ENCODE measurements around the gene PLP2.

Gene PLP2

DNA sequence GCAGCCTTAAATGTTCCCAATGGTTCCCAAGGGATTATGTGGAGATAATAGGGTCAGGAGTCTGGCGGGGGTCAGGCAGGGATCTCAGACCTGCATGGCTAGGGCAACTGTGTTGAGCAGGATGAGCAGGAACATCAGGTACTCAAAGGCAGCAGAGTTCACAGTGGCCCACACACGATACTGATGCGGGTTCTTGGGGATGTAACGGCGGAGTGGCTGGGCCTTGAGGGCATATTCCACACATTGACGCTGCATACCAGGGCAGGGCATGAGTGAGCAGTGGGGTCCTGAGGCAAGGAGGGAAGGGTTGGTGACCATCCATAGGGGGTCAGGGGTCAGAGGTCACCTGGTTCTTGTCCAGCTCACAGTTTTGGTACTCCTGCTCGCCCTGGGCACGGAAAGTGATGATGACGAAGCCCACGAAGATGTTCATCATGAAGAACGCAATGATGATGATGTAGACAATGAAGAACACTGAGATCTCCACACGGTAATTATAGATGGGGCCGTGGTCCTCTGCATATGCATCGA is 43.4 kb downstream of the PLP2 start:
- no peaks in the 10 kb centered on the region for H3K9me3 ChIP-seq (ENCODE audit: control insufficient read depth, insufficient read depth, low read length)
- no peaks in the 10 kb centered on the region for H3K27me3 ChIP-seq (ENCODE audit: control insufficient read depth, low read length)
- H3K9me2 ChIP-seq (replicated peaks; ENCODE audit: control insufficient read depth, low read length) = no peaks in the 10 kb centered on the region
- no peaks in the 10 kb centered on the region for H3K36me3 ChIP-seq (ENCODE audit: control insufficient read depth, low read length)
- H3K79me2 ChIP-seq (ENCODE audit: control insufficient read depth, low read length) = no peaks in the 10 kb centered on the region
- no peak overlapping the region for H3K4me2 ChIP-seq (ENCODE audit: low read length)
- H3K27ac ChIP-seq (ENCODE audit: low read depth, low read length) = no peak overlapping the region
- no peaks in the 10 kb centered on the region for H3K4me1 ChIP-seq (ENCODE audit: control insufficient read depth, low read length)
- H3K4me3 ChIP-seq (ENCODE audit: low read length) = no peak overlapping the region
- no peaks in the 10 kb centered on the region for H3F3A ChIP-seq (ENCODE audit: control insufficient read depth, insufficient read depth)
- TF ChIP-seq, protein P1, sequence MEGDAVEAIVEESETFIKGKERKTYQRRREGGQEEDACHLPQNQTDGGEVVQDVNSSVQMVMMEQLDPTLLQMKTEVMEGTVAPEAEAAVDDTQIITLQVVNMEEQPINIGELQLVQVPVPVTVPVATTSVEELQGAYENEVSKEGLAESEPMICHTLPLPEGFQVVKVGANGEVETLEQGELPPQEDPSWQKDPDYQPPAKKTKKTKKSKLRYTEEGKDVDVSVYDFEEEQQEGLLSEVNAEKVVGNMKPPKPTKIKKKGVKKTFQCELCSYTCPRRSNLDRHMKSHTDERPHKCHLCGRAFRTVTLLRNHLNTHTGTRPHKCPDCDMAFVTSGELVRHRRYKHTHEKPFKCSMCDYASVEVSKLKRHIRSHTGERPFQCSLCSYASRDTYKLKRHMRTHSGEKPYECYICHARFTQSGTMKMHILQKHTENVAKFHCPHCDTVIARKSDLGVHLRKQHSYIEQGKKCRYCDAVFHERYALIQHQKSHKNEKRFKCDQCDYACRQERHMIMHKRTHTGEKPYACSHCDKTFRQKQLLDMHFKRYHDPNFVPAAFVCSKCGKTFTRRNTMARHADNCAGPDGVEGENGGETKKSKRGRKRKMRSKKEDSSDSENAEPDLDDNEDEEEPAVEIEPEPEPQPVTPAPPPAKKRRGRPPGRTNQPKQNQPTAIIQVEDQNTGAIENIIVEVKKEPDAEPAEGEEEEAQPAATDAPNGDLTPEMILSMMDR (IDR thresholded peaks at IDR 0.05; ENCODE audit: low read depth, low read length, poor library complexity, severe bottlenecking) = no peak
- no peaks in the 10 kb centered on the region for H4K20me1 ChIP-seq (ENCODE audit: control insufficient read depth, insufficient read depth, low read depth, low read length)

DNA sequence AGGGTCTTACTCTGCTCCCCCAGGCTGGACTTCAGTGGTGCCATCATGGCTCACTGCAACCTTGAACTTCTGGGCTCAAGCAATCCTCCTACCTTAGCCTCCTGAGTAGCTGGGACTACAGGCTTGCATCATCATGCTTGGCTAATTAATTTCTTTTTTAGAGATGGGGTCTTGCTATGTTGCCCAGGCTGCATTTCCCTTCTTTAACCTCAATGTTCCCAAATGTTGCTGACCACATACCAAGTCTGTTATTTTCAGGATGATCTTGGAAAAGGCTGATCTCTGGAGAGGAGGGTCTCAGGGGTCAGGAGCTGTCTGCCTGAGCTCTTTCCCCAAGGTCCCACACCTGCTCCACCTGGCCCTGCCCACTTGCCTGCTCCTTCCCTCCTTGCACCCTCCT is 48.4 kb downstream of the PLP2 start:
- no peak overlapping the region for H3K27ac ChIP-seq (ENCODE audit: low read depth, low read length)
- no peaks in the 10 kb centered on the region for H3K4me1 ChIP-seq (ENCODE audit: control insufficient read depth, low read length)
- H3K9me2 ChIP-seq (replicated peaks; ENCODE audit: control insufficient read depth, low read length) = no peaks in the 10 kb centered on the region
- TF ChIP-seq EZH2phosphoT487 (IDR thresholded peaks at IDR 0.05; ENCODE audit: borderline replicate concordance, low read length) = no peak
- TF ChIP-seq, protein P1 (IDR thresholded peaks at IDR 0.05; ENCODE audit: low read depth, low read length, poor library complexity, severe bottlenecking) = no peak
- no peaks in the 10 kb centered on the region for H3K36me3 ChIP-seq (ENCODE audit: control insufficient read depth, low read length)
- no peaks in the 10 kb centered on the region for H3K79me2 ChIP-seq (ENCODE audit: control insufficient read depth, low read length)
- H3K27me3 ChIP-seq (ENCODE audit: control insufficient read depth, low read length) = no peaks in the 10 kb centered on the region
- H3K9me3 ChIP-seq (ENCODE audit: control insufficient read depth, insufficient read depth, low read length) = no peaks in the 10 kb centered on the region
- no peak overlapping the region for H3K4me3 ChIP-seq (ENCODE audit: low read length)
- H3K4me2 ChIP-seq (ENCODE audit: low read length) = no peak overlapping the region
- no peaks in the 10 kb centered on the region for H3F3A ChIP-seq (ENCODE audit: control insufficient read depth, insufficient read depth)
- no peaks in the 10 kb centered on the region for H4K20me1 ChIP-seq (ENCODE audit: control insufficient read depth, insufficient read depth, low read depth, low read length)

DNA sequence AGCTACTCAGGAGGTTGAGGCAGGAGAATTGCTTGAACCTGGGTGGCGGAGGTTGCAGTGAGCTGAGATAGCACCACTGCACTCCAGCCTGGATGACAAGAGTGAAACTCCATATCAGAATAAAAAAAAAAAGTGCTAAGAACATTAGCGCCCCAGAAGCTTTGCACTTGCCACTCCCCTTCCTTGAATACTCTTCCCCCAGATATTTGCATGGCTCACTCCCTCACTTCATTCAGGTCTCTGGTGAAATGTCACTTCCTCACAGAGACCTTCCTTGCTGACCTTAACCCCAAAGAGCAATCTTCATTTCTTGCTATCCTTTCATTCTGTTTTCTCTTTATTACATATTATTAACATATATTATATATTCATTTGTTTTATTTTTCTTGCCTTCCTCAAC is 50.2 kb downstream of the PLP2 start:
- TF ChIP-seq, protein P1 (IDR thresholded peaks at IDR 0.05; ENCODE audit: low read depth, low read length, poor library complexity, severe bottlenecking) = no peak
- TF ChIP-seq EZH2phosphoT487 (IDR thresholded peaks at IDR 0.05; ENCODE audit: borderline replicate concordance, low read length) = no peak
- H3K9me3 ChIP-seq (ENCODE audit: control insufficient read depth, insufficient read depth, low read length) = no peaks in the 10 kb centered on the region
- H3K4me2 ChIP-seq (ENCODE audit: low read length) = no peak overlapping the region
- no peaks in the 10 kb centered on the region for H3K4me1 ChIP-seq (ENCODE audit: control insufficient read depth, low read length)
- H3K36me3 ChIP-seq (ENCODE audit: control insufficient read depth, low read length) = no peaks in the 10 kb centered on the region
- no peaks in the 10 kb centered on the region for H3F3A ChIP-seq (ENCODE audit: control insufficient read depth, insufficient read depth)
- H3K79me2 ChIP-seq (ENCODE audit: control insufficient read depth, low read length) = no peaks in the 10 kb centered on the region
- H3K27ac ChIP-seq (ENCODE audit: low read depth, low read length) = no peak overlapping the region
- no peaks in the 10 kb centered on the region for H3K9me2 ChIP-seq (replicated peaks; ENCODE audit: control insufficient read depth, low read length)
- no peaks in the 10 kb centered on the region for H3K27me3 ChIP-seq (ENCODE audit: control insufficient read depth, low read length)
- H4K20me1 ChIP-seq (ENCODE audit: control insufficient read depth, insufficient read depth, low read depth, low read length) = no peaks in the 10 kb centered on the region
- no peak overlapping the region for H3K4me3 ChIP-seq (ENCODE audit: low read length)

All from DOHH2 (cell line).